ENCODE data around the gene BAHCC1.

Gene BAHCC1

GRCh38 chr17:81400996-81401722 is 5.9 kb downstream of the BAHCC1 start:
- Histone ChIP-seq H2BK12ac (ENCODE audit: low read length) (peak overlapping the region; percentile 5), H3K4ac (ENCODE audit: low read length) (no peak overlapping the region), H3K27ac (replicated peaks; ENCODE audit: low read length) (peak overlapping the region; percentile 98), H2BK5ac (ENCODE audit: low read length) (peak overlapping the region; percentile 97), H3K36me3 (replicated peaks in 1 of 2; ENCODE audit: control insufficient read depth in 2 of 2, insufficient read depth in 2 of 2, low read length in 2 of 2) (peaks cover 4 to 26% of the 10 kb centered on the region in 2 donors), H2AFZ (ENCODE audit: low read length) (no peak overlapping the region), H2BK120ac (ENCODE audit: low read depth, low read length) (no peak overlapping the region), H3K4me1 (ENCODE audit: control insufficient read depth in 2 of 2, insufficient read depth in 1 of 2, low read depth in 1 of 2, low read length in 2 of 2) (peaks cover 39 to 41% of the 10 kb centered on the region in 2 donors), H3K9ac (ENCODE audit: low read depth, low read length, poor library complexity) (peak overlapping the region; percentile 71), H3K79me1 (ENCODE audit: low read depth, low read length) (peaks cover 30% of the 10 kb centered on the region), H3K27me3 (ENCODE audit: control insufficient read depth in 3 of 3, insufficient read depth in 3 of 3, low read depth in 1 of 3, low read length in 3 of 3) (peaks cover 0 to 5% (median 0%) of the 10 kb centered on the region in 3 experiments), H3K4me3 (ENCODE audit: low read length in 2 of 2) (peak overlapping the region in 1 of 2 donors; percentile 87), H3K18ac (ENCODE audit: low read length) (peak overlapping the region; percentile 72), H4K91ac (ENCODE audit: low read depth, low read length, poor library complexity) (peak overlapping the region; percentile 18), H2BK15ac (ENCODE audit: low read length) (peak overlapping the region; percentile 96), H3K14ac (ENCODE audit: low read length) (peak overlapping the region; percentile 66), H3K23ac (ENCODE audit: low read depth, low read length, poor library complexity) (peak overlapping the region; percentile 62), H3K4me2 (ENCODE audit: insufficient read depth, low read length, poor library complexity, severe bottlenecking) (peak overlapping the region; percentile 71), H2AK5ac (ENCODE audit: low read depth, low read length) (peak overlapping the region; percentile 88), H4K8ac (ENCODE audit: low read depth, low read length) (no peak overlapping the region), H3K9me3 (replicated peaks in 1 of 2; ENCODE audit: control insufficient read depth in 2 of 2, insufficient read depth in 1 of 2, low read depth in 1 of 2, low read length in 2 of 2) (no peaks in the 10 kb centered on the region)
- DNase-seq (ENCODE audit: low spot score), result no peak
- no CpG with 5 or more reads among the region's 20 CpGs for WGBS, 2 donors (ENCODE audit: extremely low coverage in 2 of 2, insufficient read length in 2 of 2, insufficient replicate concordance in 1 of 2)

GRCh38 chr17:81401723-81402529 is 6.7 kb downstream of the BAHCC1 start:
- H3K4ac ChIP-seq (ENCODE audit: low read length), result no peak overlapping the region
- H3K14ac ChIP-seq (ENCODE audit: low read length), result peak overlapping the region; percentile 66
- peak overlapping the region; percentile 68 for H2BK5ac ChIP-seq (ENCODE audit: low read length)
- H3K4me2 ChIP-seq (ENCODE audit: insufficient read depth, low read length, poor library complexity, severe bottlenecking), result no peak overlapping the region
- H2BK120ac ChIP-seq (ENCODE audit: low read depth, low read length), result no peak overlapping the region
- peak overlapping the region; percentile 71 for H3K9ac ChIP-seq (ENCODE audit: low read depth, low read length, poor library complexity)
- peaks cover 4 to 26% of the 10 kb centered on the region in 2 donors for H3K36me3 ChIP-seq (replicated peaks in 1 of 2; ENCODE audit: control insufficient read depth in 2 of 2, insufficient read depth in 2 of 2, low read length in 2 of 2)
- peak overlapping the region; percentile 87 for H3K18ac ChIP-seq (ENCODE audit: low read length)
- WGBS, 2 donors (ENCODE audit: extremely low coverage in 2 of 2, insufficient read length in 2 of 2, insufficient replicate concordance in 1 of 2), result no CpG with 5 or more reads among the region's 19 CpGs
- H3K79me1 ChIP-seq (ENCODE audit: low read depth, low read length), result peaks cover 24% of the 10 kb centered on the region
- H3K4me3 ChIP-seq (ENCODE audit: low read length in 2 of 2), result peak overlapping the region in 1 of 2 donors; percentile 87
- no peak for DNase-seq (ENCODE audit: low spot score)
- H3K9me3 ChIP-seq (replicated peaks in 1 of 2; ENCODE audit: control insufficient read depth in 2 of 2, insufficient read depth in 1 of 2, low read depth in 1 of 2, low read length in 2 of 2), result no peaks in the 10 kb centered on the region
- H2BK12ac ChIP-seq (ENCODE audit: low read length), result peak overlapping the region; percentile 5
- H3K27ac ChIP-seq (replicated peaks; ENCODE audit: low read length), result no peak overlapping the region
- H3K27me3 ChIP-seq (ENCODE audit: control insufficient read depth in 3 of 3, insufficient read depth in 3 of 3, low read depth in 1 of 3, low read length in 3 of 3), result peaks cover 0 to 5% (median 0%) of the 10 kb centered on the region in 3 experiments
- peak overlapping the region; percentile 97 for H2AK5ac ChIP-seq (ENCODE audit: low read depth, low read length)
- H4K8ac ChIP-seq (ENCODE audit: low read depth, low read length), result no peak overlapping the region
- peak overlapping the region; percentile 18 for H4K91ac ChIP-seq (ENCODE audit: low read depth, low read length, poor library complexity)
- no peak overlapping the region for H2AFZ ChIP-seq (ENCODE audit: low read length)
- H3K4me1 ChIP-seq (ENCODE audit: control insufficient read depth in 2 of 2, insufficient read depth in 1 of 2, low read depth in 1 of 2, low read length in 2 of 2), result peaks cover 39 to 41% of the 10 kb centered on the region in 2 donors
- H2BK15ac ChIP-seq (ENCODE audit: low read length), result peak overlapping the region; percentile 96
- peak overlapping the region; percentile 62 for H3K23ac ChIP-seq (ENCODE audit: low read depth, low read length, poor library complexity)

GRCh38 chr17:81402530-81402941 is 7.3 kb downstream of the BAHCC1 start:
- no CpG with 5 or more reads among the region's 9 CpGs for WGBS, 2 donors (ENCODE audit: extremely low coverage in 2 of 2, insufficient read length in 2 of 2, insufficient replicate concordance in 1 of 2)

More at GRCh38 chr17:81402530-81402941, 7.3 kb downstream of the BAHCC1 start:
- no peak for DNase-seq (ENCODE audit: low spot score)
- Histone ChIP-seq H3K4ac (ENCODE audit: low read length) (peak overlapping the region; percentile 67), H2AK5ac (ENCODE audit: low read depth, low read length) (peak overlapping the region; percentile 97), H3K14ac (ENCODE audit: low read length) (no peak overlapping the region), H2BK5ac (ENCODE audit: low read length) (peak overlapping the region; percentile 68), H3K23ac (ENCODE audit: low read depth, low read length, poor library complexity) (peak overlapping the region; percentile 67), H4K91ac (ENCODE audit: low read depth, low read length, poor library complexity) (no peak overlapping the region), H3K27ac (replicated peaks; ENCODE audit: low read length) (no peak overlapping the region), H3K27me3 (ENCODE audit: control insufficient read depth in 3 of 3, insufficient read depth in 3 of 3, low read depth in 1 of 3, low read length in 3 of 3) (peaks cover 0 to 5% (median 0%) of the 10 kb centered on the region in 3 experiments), H3K18ac (ENCODE audit: low read length) (peak overlapping the region; percentile 87), H3K4me2 (ENCODE audit: insufficient read depth, low read length, poor library complexity, severe bottlenecking) (peak overlapping the region; percentile 39), H3K9ac (ENCODE audit: low read depth, low read length, poor library complexity) (peak overlapping the region; percentile 74), H3K79me1 (ENCODE audit: low read depth, low read length) (peaks cover 24% of the 10 kb centered on the region), H2BK15ac (ENCODE audit: low read length) (peak overlapping the region; percentile 55), H4K8ac (ENCODE audit: low read depth, low read length) (no peak overlapping the region), H3K4me3 (ENCODE audit: low read length in 2 of 2) (no peak overlapping the region), H3K36me3 (replicated peaks in 1 of 2; ENCODE audit: control insufficient read depth in 2 of 2, insufficient read depth in 2 of 2, low read length in 2 of 2) (peaks cover 4 to 26% of the 10 kb centered on the region in 2 donors), H3K9me3 (replicated peaks in 1 of 2; ENCODE audit: control insufficient read depth in 2 of 2, insufficient read depth in 1 of 2, low read depth in 1 of 2, low read length in 2 of 2) (no peaks in the 10 kb centered on the region), H2BK12ac (ENCODE audit: low read length) (no peak overlapping the region), H2BK120ac (ENCODE audit: low read depth, low read length) (no peak overlapping the region), H3K4me1 (ENCODE audit: control insufficient read depth in 2 of 2, insufficient read depth in 1 of 2, low read depth in 1 of 2, low read length in 2 of 2) (peaks cover 39 to 41% of the 10 kb centered on the region in 2 donors), H2AFZ (ENCODE audit: low read length) (no peak overlapping the region)

Measured in neuronal stem cell (in vitro differentiated cells).